NCI-H146 (cell line): ENCODE data around the gene NAA25.
"Not testable (repeated sequence)": the region's sequence is repeated elsewhere in the genome, so short reads cannot be mapped to it uniquely, and the experiment has no call there.

ENCODE experiments used
- DNase-seq: peaks from one replicate; lab custom pipeline; 2025; lab: John Stamatoyannopoulos, UW

NAA25 gene

DNA sequence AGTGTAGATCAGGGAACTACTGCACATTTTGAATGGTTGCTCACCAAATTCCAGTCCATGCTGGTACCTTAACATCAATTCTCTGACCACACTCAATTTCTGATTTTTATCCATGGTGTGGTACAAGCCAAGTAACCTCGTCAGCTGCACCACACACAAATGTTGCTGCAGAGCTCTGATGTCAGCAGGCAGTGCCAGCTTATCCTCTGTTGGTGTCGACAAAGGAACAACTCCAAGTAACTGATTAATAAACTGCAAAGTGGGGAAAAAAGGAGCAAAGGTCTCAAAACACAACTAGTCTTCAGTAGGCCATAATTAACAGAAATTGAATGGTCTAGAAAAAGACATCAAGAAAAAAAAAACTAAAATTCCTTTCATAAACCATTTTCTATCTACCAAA, 47.4 kb downstream of the NAA25 start:
- DNase-seq, result no peak

GRCh38 chr12:112049351-112049750, 59.2 kb downstream of the NAA25 start:
- no peak for DNase-seq

DNA sequence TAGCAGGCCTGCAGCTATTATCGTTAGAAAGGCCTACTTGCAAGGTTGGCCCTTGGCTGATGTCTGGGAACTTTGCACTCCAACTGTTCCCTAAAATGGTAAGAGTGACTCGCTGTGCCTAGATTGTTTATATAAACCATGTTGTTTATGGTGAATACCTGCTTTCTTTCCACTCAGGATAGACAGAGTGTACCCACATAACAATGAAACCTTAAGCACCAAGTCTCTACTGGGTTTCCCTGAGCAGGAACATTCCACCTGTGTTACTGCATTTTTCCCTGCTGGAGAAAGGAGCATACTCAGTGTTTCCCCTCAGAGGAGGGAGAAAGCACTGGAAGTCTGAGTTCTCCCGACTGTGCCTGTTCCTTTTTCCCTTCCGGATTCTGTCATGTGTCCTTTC, 62.6 kb downstream of the NAA25 start:
- no peak for DNase-seq

DNA sequence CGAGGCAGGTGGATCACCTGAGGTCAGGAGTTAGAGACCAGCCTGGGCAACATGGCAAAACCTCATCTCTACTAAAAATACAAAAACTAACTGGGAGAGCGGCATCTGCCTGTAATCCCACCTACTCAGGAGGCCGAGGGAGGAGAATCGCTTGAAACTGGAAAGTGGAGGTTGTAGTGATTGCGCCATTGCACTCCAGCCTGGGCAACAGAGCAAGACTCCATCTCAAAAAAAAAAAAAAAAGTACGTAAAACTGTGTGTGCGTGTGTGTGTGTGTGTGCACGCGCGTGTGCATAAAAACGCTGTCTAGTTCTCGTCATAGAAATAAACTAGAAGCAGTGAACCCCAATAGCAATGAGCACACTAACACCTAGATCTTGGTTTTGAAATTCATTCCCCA, 72.0 kb downstream of the NAA25 start:
- not testable (repeated sequence) for DNase-seq

DNA sequence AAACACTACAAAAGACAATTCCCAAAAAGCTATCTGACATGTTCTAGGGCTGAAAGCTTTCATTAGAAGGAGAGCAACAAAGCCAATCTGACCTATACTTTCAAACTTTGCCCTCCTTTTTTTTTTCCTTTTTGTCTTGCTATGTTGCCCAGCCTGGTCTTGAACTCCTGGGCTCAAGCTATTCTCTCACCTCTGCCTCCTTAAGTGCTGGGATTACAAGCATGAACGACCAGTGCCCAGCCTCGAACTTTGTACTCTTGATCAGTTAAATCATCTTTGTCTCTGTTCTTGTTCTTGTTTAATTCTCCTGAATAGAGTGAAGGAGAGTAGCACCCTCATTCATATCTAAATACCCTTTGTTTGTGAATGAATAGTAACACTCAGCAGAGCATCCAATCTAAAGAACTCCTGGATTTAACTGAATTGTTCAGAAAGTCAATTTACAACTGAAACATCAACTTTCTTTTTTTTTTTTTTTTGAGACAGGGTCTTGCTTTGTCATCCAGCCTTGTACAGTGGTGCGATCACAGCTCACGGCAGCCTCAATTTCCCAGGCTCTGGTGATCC, 73.3 kb downstream of the NAA25 start:
- DNase-seq, result no peak

DNA sequence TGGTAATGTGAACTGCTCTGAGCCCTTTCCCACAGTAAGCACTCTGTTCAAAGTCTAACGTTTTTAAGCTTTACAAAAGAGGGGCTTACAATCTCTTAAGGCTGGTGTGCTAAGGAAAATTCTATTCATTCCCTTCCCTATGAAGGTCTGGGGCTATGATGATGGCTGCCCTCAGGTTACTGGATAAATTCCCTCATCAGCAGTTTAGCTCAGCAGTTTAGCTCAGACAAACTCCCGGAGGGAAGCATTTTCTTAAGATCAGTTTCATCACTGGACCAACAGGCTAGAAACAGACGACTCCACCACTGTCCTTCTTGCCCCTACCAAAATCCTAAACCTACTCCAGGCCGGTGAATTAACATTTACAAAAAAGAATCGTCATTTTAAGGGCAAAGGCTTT, 76.3 kb downstream of the NAA25 start:
- no peak for DNase-seq

DNA sequence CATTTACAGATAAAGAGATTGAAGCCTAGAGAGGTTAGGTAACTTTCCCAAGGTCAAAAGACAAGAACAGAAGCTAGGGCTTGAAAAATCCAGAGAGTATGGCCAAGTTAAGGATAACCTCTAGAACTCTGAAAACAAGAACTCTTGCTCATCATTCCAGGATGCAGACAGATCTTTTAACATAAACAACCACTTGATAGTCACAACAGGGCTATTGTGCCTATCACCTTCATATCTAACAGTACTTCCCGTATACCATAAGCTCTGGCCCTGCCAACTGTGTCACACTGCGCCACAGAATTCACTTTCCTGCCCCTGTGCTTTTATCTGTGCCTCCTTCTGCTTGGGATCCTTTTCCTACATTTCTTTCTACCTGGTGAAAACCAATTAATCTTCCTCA, 77.1 kb downstream of the NAA25 start:
- DNase-seq, result no peak

- no peak for DNase-seq
Measured at GRCh38 chr12:112029301-112029700, 79.3 kb downstream of the NAA25 start.

- no peak for DNase-seq
Measured at GRCh38 chr12:112025808-112026375, 82.7 kb downstream of the NAA25 start.

DNA sequence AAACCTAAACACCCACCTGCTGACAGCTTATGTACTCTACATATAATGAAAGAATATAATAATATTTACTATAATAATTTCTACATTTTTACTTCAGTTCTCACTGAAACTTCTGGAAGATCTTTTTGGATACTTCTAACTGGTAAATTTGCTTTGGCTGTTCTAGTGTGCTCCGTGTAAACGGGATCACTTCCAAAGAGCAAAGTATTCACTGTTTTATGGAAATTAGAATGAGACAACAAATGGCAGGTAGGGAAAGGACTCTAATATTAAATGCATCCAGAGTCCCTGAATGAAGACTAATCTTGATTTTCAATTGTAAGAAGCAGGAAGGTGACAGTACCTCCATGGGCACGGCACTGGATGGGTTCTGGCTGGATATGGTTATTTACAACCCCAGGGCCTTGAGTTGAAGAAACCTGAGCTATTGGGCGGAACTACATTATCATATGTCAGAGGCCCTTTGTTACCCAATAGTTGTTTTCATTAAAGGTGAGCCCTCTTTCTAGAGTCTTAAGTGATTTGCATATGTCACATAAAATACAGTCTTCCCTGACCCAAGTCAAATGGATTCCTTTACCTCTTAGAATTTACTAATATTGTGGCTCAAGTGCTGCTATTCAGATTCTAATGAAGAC, 84.7 kb downstream of the NAA25 start:
- no peak for DNase-seq

GRCh38 chr12:112022241-112023016, 86.2 kb downstream of the NAA25 start:
- no peak for DNase-seq

DNA sequence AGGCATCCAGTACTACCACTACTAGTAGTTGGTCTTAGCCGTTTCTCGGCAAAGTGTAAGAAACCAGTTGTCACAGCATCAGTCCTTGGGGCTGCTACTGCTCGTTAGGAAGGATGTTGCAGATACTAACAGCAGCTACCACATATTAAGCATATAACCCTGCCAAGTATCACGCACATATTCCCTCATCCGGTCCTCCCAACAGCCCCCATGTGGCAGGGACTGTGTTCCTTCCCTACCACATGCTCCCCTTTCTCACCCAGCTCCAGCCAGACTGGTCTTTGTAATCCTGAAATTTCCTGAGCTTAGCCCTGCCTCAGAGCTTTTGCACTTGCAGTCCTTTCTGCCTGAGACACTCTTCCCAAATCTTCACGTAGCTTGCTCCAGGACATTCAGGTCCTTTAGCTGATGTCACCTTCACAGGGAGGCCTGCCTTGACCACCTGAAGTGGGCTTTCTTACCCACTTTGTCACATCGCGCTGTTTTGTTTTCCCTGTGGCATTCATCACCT, 87.6 kb downstream of the NAA25 start:
- no peak for DNase-seq

GRCh38 chr12:112018571-112019237, 89.9 kb downstream of the NAA25 start:
- DNase-seq, result no peak

DNA sequence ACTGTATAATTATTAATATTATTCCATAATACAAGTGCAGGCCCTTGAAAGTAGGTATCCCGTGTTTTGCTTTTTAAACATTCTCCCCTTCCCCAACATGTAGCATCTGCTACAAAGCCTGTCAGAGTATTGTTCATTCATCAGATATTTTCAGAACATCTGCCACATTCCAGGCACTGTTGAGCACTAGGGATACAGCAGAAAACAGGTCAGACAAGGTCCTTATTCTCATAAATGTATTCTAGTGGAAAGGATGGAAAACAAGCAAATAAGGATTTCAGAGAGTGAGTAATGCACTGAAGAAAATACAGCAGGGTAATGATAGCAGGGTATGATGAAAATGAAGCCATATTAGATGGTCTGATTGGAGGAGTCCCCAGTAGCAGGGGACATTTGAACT, 91.5 kb downstream of the NAA25 start:
- DNase-seq, result no peak

GRCh38 chr12:112015938-112016337, 92.6 kb downstream of the NAA25 start:
- no peak for DNase-seq

GRCh38 chr12:112013601-112014402, 94.8 kb downstream of the NAA25 start:
- peak; percentile 87 for DNase-seq

- peak; percentile 99 for DNase-seq
Measured at GRCh38 chr12:112012775-112013600, 95.6 kb downstream of the NAA25 start, which contains the start of the genes ERP29 and TMEM116. ERP29 (plus strand) TSS chr12:112013426; CDS start chr12:112013466, 40 bp downstream. TMEM116 (minus strand) TSS chr12:112013165; CDS start chr12:112005270, 7,895 bp downstream.

DNA sequence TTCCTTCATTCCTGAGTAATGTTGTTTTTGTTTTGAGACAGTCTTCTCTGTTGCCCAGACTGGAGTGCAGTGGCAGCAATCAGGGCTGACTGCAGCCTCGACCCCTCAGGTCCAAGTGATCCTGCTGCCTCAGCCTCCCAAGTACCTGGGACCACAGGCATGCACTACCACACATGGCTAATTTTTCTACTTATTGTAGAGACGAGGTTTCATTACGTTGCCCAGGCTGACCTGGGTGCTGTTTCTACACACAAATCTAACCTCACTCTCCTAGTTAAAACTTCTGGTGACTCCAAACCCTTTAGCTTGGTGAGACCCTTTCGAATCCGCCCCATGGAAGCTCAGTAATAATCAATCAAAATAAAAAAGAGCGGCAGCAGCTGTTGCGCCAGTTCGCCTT, 96.9 kb downstream of the NAA25 start:
- DNase-seq, result no peak

DNA sequence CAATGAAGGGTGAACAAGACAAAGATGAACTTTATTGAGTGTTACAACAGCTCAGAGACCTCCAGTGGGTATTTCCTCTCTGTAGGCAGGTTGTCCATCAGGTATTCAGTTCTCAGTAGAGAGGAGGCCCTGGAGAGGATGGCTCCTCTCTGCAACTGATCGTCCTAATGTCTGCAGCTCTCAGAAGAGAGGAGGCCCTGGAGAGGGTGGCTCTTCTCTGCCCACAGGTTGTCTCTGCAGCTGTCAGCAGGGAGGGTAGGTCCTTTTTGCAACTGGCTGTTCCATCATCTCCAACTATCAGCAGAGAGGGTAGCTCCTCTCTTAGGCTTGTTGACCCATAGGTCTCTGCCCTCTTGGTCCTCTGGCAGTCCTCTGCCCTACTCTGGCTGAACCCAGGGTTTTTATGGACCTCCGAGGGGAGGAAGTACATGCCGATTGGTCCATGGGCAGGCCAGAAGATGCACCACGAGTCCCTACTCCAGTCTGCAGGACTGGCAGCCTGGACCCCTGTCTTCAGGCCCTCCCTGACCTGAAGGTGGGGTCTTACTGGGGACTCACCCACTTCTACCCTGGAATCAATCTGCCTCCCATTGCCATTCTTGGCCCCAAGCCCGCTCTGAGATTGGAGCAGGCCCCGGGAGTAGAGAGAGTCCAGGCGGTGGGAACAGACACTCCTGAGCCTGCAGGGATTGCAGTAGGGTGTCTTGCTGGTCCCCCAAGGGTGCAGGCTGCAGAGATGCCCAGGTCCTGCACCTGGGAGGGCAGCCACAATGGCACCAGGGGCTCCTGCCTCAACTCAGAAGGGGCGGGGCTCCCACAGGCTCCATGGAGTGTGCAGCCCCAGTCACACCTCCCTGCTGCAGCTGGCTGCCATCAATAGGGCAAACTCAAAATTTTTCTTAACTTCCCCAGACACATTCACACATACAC, 97.9 kb downstream of the NAA25 start:
- DNase-seq, result no peak
